ENCODE results near the gene ACSS1. TPM values are rescaled to one million over a fixed set of nuclear protein-coding genes. Genes with fewer than 3 reads are reported as not detected.

ACSS1 gene
- total and polyA plus RNA-seq, 12 donors = 7.2 to 97.3 (median 16.9) TPM

- DNase-seq = peak in 3 of 7 donors; percentile 8 to 23 (median 13)
- Histone ChIP-seq H3K9me3 (replicated peaks in 1 of 3) (no peaks in the 10 kb centered on the region), H3K4me3 (no peak overlapping the region), H3K36me3 (replicated peaks in 1 of 2) (peaks cover 0 to 68% of the 10 kb centered on the region in 2 donors), H3K27me3 (no peaks in the 10 kb centered on the region), H3K4me1 (replicated peaks in 1 of 2) (no peaks in the 10 kb centered on the region), H3K27ac (no peak overlapping the region)
- intact Hi-C loops (cut with DNase I) = no loop called here
- no peak for TF ChIP-seq CTCF (IDR thresholded peaks at IDR 0.05)
- no peak for TF ChIP-seq POLR2A (IDR thresholded peaks at IDR 0.05)
- 85 to 93% (median 87%) methylated on average over 20 of the region's 20 CpGs for WGBS, 4 donors
These were observed 96.4 kb downstream of the ACSS1 start for GRCh38 chr20:24961384-24962181.

- no peak overlapping the region for H3K4me3 ChIP-seq
- no peak overlapping the region for H3K27ac ChIP-seq
- no peaks in the 10 kb centered on the region for H3K4me1 ChIP-seq (replicated peaks in 1 of 2)
- intact Hi-C loops (cut with DNase I) = no loop called here
- no peaks in the 10 kb centered on the region for H3K27me3 ChIP-seq
- 72 to 74% (median 73%) methylated on average over 2 of the region's 2 CpGs for WGBS, 4 donors
- DNase-seq = no peak
- H3K36me3 ChIP-seq (replicated peaks in 1 of 2) = peaks cover 0 to 65% of the 10 kb centered on the region in 2 donors
- H3K9me3 ChIP-seq (replicated peaks in 1 of 3) = no peaks in the 10 kb centered on the region
- TF ChIP-seq CTCF (IDR thresholded peaks at IDR 0.05) (no peak), POLR2A (IDR thresholded peaks at IDR 0.05) (no peak)
These were observed 97.1 kb downstream of the ACSS1 start for GRCh38 chr20:24960861-24961260.

GRCh38 chr20:24960302-24960801 lies 97.6 kb downstream of the ACSS1 start:
- no peak overlapping the region for H3K27ac ChIP-seq
- H3K4me3 ChIP-seq = no peak overlapping the region
- intact Hi-C loops (cut with DNase I) = no loop called here
- TF ChIP-seq POLR2A (IDR thresholded peaks at IDR 0.05) = no peak
- no peak for TF ChIP-seq CTCF (IDR thresholded peaks at IDR 0.05)
- 91 to 99% (median 95%) methylated on average over 6 to 10 of the region's 10 CpGs for WGBS, 4 donors
- DNase-seq = peak in 1 of 7 donors; percentile 30
- no peaks in the 10 kb centered on the region for H3K4me1 ChIP-seq (replicated peaks in 1 of 2)
- no peaks in the 10 kb centered on the region for H3K27me3 ChIP-seq
- peaks cover 0 to 60% of the 10 kb centered on the region in 2 donors for H3K36me3 ChIP-seq (replicated peaks in 1 of 2)
- H3K9me3 ChIP-seq (replicated peaks in 1 of 3) = no peaks in the 10 kb centered on the region

- WGBS, 4 donors = 82 to 93% (median 90%) methylated on average over 11 to 14 of the region's 14 CpGs
- Histone ChIP-seq H3K9me3 (replicated peaks in 1 of 3) (no peaks in the 10 kb centered on the region), H3K4me1 (replicated peaks in 1 of 2) (no peaks in the 10 kb centered on the region), H3K27ac (no peak overlapping the region), H3K36me3 (replicated peaks in 1 of 2) (peaks cover 0 to 54% of the 10 kb centered on the region in 2 donors), H3K4me3 (no peak overlapping the region), H3K27me3 (no peaks in the 10 kb centered on the region)
- DNase-seq = peak in 2 of 7 donors; percentile 20 to 21
- intact Hi-C loops (cut with DNase I) = no loop called here
- no peak for TF ChIP-seq CTCF (IDR thresholded peaks at IDR 0.05)
- no peak for TF ChIP-seq POLR2A (IDR thresholded peaks at IDR 0.05)
These were observed 98.2 kb downstream of the ACSS1 start for GRCh38 chr20:24959591-24960301.
